Panc1 (cell line): ENCODE measurements around the gene CES5A.

Experiments
- CTCF ChIP-seq: fragments of 450-650 bp; IDR thresholded peaks from 2 replicates; pipeline ENCODE4 v1.5.1; 2017; ENCODE audit warnings: mild to moderate bottlenecking
- POLR2AphosphoS5 ChIP-seq: IDR thresholded peaks from 2 replicates; pipeline ENCODE4 v1.6.1; 2012; ENCODE audit warnings: mild to moderate bottlenecking, low read depth, low read length, moderate library complexity
- REST ChIP-seq, 2 experiments: IDR thresholded peaks; 2 replicates each; pipeline ENCODE4 v1.6.1; 2011 to 2012; ENCODE audit warnings: low read depth in 2 of 2, control low read depth in 1 of 2, low read length in 1 of 2, mild to moderate bottlenecking in 1 of 2, moderate library complexity in 1 of 2; ENCODE audit not compliant: insufficient read depth in 1 of 2
- TCF7L2 ChIP-seq: IDR thresholded peaks from 2 replicates; pipeline ENCODE4 v1.6.1; 2011; ENCODE audit warnings: mild to moderate bottlenecking, low read depth, low read length, inconsistent platforms

GRCh38 chr16:55853114-55853513, 22.1 kb downstream of the CES5A start:
- TF ChIP-seq CTCF (no peak), POLR2AphosphoS5 (no peak), TCF7L2 (no peak), REST (IDR thresholded peaks at IDR 0.05; ENCODE audit: insufficient read depth in 1 of 2, low read depth in 2 of 2, low read length in 1 of 2) (no peak)
